ENCODE measurements around the gene DCST2. TPM values are rescaled to one million over a fixed set of nuclear protein-coding genes. Genes with fewer than 3 reads are reported as not detected.

Gene DCST2
- total RNA-seq, 4 donors from 2014 or later: 0.35 to 0.54 TPM; not detected in 2

DNA sequence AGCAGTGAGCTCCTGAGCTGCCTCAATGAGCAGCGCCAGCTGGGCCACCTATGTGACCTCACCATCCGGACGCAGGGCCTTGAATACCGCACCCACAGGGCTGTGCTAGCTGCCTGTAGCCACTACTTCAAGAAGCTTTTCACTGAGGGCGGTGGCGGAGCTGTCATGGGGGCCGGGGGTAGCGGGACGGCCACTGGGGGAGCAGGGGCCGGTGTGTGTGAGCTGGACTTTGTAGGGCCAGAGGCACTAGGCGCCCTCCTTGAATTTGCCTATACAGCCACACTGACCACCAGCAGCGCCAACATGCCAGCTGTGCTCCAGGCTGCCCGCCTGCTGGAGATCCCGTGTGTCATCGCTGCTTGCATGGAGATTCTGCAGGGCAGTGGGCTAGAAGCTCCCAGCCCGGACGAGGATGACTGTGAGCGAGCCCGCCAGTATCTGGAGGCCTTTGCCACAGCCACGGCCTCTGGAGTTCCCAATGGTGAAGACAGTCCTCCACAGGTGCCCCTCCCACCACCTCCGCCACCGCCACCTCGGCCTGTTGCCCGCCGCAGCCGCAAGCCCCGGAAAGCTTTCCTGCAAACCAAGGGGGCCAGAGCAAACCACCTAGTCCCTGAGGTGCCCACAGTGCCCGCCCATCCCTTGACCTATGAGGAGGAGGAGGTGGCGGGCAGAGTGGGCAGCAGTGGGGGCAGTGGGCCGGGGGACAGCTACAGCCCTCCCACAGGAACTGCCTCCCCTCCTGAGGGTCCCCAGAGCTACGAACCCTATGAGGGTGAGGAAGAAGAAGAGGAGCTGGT, 18.7 kb downstream of the DCST2 start:
- H3K27me3 ChIP-seq: no peaks in the 10 kb centered on the region
- no peak for ATAC-seq
- peaks cover 2 to 78% (median 43%) of the 10 kb centered on the region in 3 donors for H3K4me1 ChIP-seq

DNA sequence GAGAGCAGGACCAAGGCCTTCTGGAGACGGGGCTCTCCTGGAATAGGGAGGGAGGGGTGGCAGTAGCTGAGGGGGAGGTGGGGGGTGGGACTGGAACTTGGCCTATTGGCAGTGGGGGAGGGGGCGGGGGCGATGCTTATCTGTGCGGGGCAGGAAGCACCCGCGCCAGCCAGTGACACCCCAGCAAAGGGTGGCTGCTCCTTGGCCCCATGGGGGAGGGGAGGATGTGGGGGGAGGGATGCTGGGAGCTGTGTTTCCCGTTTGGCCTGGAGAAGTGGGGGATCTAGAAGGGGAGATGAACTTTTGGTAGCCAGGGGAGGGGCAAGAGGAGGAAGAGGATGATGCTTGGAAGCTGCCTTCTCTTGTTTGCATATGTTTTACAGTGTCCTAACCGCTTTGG, 19.9 kb downstream of the DCST2 start:
- peaks cover 2 to 83% (median 43%) of the 10 kb centered on the region in 3 donors for H3K4me1 ChIP-seq
- H3K27me3 ChIP-seq: no peaks in the 10 kb centered on the region
- 53% methylated on average over 5 of the region's 8 CpGs; no CpG with 5 or more reads in 1 of the 2 donors for WGBS, 2 donors (ENCODE audit: low coverage in 1 of 2)
- peak overlapping the region in 2 of 4 donors; percentile 88 to 97 for H3K27ac ChIP-seq
- H3K36me3 ChIP-seq: peaks cover 0 to 28% of the 10 kb centered on the region in 2 donors
- H3K4me3 ChIP-seq: no peak overlapping the region
- no peak for ATAC-seq
- TF ChIP-seq POLR2AphosphoS5 (IDR thresholded peaks at IDR 0.05) (no peak), EP300 (IDR thresholded peaks at IDR 0.05) (no peak), POLR2A (IDR thresholded peaks at IDR 0.05) (no peak)
- TF ChIP-seq, protein P1, sequence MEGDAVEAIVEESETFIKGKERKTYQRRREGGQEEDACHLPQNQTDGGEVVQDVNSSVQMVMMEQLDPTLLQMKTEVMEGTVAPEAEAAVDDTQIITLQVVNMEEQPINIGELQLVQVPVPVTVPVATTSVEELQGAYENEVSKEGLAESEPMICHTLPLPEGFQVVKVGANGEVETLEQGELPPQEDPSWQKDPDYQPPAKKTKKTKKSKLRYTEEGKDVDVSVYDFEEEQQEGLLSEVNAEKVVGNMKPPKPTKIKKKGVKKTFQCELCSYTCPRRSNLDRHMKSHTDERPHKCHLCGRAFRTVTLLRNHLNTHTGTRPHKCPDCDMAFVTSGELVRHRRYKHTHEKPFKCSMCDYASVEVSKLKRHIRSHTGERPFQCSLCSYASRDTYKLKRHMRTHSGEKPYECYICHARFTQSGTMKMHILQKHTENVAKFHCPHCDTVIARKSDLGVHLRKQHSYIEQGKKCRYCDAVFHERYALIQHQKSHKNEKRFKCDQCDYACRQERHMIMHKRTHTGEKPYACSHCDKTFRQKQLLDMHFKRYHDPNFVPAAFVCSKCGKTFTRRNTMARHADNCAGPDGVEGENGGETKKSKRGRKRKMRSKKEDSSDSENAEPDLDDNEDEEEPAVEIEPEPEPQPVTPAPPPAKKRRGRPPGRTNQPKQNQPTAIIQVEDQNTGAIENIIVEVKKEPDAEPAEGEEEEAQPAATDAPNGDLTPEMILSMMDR (IDR thresholded peaks at IDR 0.05): no peak
- no peaks in the 10 kb centered on the region for H3K9me3 ChIP-seq

More for the DNA sequence above, 18.7 kb downstream of the DCST2 start:
- Histone ChIP-seq H3K9me3 (no peaks in the 10 kb centered on the region), H3K27ac (peak overlapping the region in 2 of 4 donors; percentile 88 to 90), H3K36me3 (peaks cover 0 to 28% of the 10 kb centered on the region in 2 donors), H3K4me3 (no peak overlapping the region)
- TF ChIP-seq POLR2AphosphoS5 (IDR thresholded peaks at IDR 0.05) (no peak), EP300 (IDR thresholded peaks at IDR 0.05) (no peak), POLR2A (IDR thresholded peaks at IDR 0.05) (no peak)
- TF ChIP-seq, protein P1 (IDR thresholded peaks at IDR 0.05): no peak
- no CpG with 5 or more reads among the region's 31 CpGs for WGBS, 2 donors (ENCODE audit: low coverage in 1 of 2)

DNA sequence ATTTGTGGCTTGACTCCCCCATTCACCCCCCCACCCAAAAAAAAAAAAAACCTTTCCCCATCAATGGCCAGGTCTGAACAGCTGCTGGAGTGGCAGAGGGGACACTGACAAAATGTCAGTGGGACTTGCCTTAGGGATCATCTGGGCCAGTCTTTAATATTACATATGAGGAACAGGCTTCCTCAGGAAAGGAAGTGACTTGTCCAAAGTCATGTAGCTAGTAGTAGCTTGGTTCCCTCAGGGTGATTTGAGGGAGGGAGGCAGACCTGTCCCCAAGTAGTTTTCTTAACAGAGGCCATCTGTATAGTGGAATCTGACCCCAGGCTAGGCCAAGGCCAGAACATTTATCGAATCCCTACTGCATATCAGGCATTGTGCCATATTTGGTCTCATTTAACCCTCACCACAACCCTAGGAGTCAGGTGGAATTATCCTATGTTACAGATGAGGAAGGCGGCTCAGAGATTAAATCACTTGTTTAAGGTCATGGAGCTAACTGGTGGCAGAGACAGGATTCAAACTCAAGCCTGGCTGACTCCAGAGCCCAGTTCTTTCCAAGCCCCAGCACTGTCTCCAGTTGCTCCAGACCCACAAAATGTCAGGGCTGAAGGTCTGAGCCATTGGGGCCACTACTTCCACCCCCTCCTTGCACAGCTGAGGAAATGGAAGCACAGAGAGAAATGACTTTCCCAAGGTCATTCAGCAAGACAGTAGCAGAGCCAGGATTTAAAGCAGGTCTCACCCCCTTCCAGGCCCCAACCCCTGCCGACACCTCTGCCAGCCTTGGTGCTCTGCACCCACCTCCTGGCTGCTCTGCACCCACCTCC, 20.6 kb downstream of the DCST2 start:
- Histone ChIP-seq H3K4me1 (peaks cover 2 to 83% (median 40%) of the 10 kb centered on the region in 3 donors), H3K36me3 (peaks cover 0 to 28% of the 10 kb centered on the region in 2 donors), H3K9me3 (no peaks in the 10 kb centered on the region), H3K27me3 (no peaks in the 10 kb centered on the region), H3K4me3 (peak overlapping the region in 1 of 2 donors; percentile 4), H3K27ac (peak overlapping the region in 3 of 4 donors; percentile 64 to 97 (median 88))
- TF ChIP-seq POLR2AphosphoS5 (IDR thresholded peaks at IDR 0.05) (no peak), POLR2A (IDR thresholded peaks at IDR 0.05) (no peak), EP300 (IDR thresholded peaks at IDR 0.05) (no peak)
- TF ChIP-seq, protein P1 (IDR thresholded peaks at IDR 0.05): no peak
- ATAC-seq: no peak
- WGBS, 2 donors (ENCODE audit: low coverage in 1 of 2): 63% methylated on average over 2 of the region's 3 CpGs; no CpG with 5 or more reads in 1 of the 2 donors

DNA sequence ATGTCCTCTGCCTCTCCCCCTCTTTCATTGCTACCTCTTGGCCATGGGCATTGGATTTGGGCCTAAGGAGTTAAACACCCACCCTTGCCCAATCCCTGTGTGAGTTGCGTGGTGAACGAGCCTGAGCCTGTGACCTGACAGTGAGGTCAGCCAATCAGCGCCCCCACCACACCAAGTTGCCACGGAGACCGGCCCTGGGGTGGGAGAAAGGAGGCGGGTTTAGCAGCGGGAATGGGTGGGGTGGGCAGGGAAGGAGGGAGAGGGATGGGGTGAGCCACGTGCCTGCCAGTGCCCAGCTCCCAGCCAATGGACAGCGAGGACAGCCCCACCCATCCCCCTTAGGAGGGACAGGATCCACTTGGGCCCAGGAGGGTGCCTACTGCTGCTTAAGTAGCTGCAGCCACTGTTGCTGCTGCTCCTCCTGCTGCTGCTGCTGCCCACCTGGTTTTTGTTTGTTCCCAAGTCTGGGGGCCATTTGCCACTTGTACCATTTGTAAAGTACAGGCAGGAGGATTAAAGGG, 21.5 kb downstream of the DCST2 start:
- peaks cover 2 to 83% (median 38%) of the 10 kb centered on the region in 3 donors for H3K4me1 ChIP-seq
- H3K4me3 ChIP-seq: peak overlapping the region in 1 of 2 donors; percentile 4
- peak; percentile 69 for ATAC-seq
- 40% methylated on average over 3 of the region's 9 CpGs; no CpG with 5 or more reads in 1 of the 2 donors for WGBS, 2 donors (ENCODE audit: low coverage in 1 of 2)
- no peaks in the 10 kb centered on the region for H3K9me3 ChIP-seq
- H3K36me3 ChIP-seq: peaks cover 0 to 28% of the 10 kb centered on the region in 2 donors
- no peaks in the 10 kb centered on the region for H3K27me3 ChIP-seq
- TF ChIP-seq POLR2AphosphoS5 (IDR thresholded peaks at IDR 0.05) (peak; percentile 33), EP300 (IDR thresholded peaks at IDR 0.05) (no peak), POLR2A (IDR thresholded peaks at IDR 0.05) (no peak)
- TF ChIP-seq, protein P1 (IDR thresholded peaks at IDR 0.05): no peak
- H3K27ac ChIP-seq: peak overlapping the region; percentile 2 to 97 (median 76)
